PFSK-1 (cell line): Measurements from ENCODE around the gene PROZ.

Experiments
- REST ChIP-seq, 2 experiments: IDR thresholded peaks; 2 replicates each; pipeline versions ENCODE4 v1.6.1 to v1.8.0; 2011 to 2012; ENCODE audit warnings: low read depth in 2 of 2, low read length in 2 of 2, control low read depth in 1 of 2, inconsistent platforms in 1 of 2, mild to moderate bottlenecking in 1 of 2, moderate library complexity in 1 of 2; ENCODE audit not compliant: insufficient read depth in 1 of 2
- SIN3A ChIP-seq: IDR thresholded peaks from 2 replicates; pipeline ENCODE4 v1.6.1; 2012; ENCODE audit warnings: mild to moderate bottlenecking, low read length, moderate library complexity, borderline replicate concordance; ENCODE audit not compliant: insufficient read depth

GRCh38 chr13:113205428-113205931, 47.0 kb downstream of the PROZ start:
- TF ChIP-seq SIN3A (no peak), REST (IDR thresholded peaks at IDR 0.05; ENCODE audit: insufficient read depth in 1 of 2, low read depth in 2 of 2, low read length in 2 of 2) (no peak)
